CD4-positive, alpha-beta T cell treated with Interleukin-12 subunit alpha and Interleukin-12 subunit beta, for 1 hour (primary cell): ENCODE data around the gene CPAMD8.

Experiments used
- DNase-seq: peaks from one replicate; pipeline ENCODE4 v3.0.0-alpha.2; 2020

Gene CPAMD8

DNA sequence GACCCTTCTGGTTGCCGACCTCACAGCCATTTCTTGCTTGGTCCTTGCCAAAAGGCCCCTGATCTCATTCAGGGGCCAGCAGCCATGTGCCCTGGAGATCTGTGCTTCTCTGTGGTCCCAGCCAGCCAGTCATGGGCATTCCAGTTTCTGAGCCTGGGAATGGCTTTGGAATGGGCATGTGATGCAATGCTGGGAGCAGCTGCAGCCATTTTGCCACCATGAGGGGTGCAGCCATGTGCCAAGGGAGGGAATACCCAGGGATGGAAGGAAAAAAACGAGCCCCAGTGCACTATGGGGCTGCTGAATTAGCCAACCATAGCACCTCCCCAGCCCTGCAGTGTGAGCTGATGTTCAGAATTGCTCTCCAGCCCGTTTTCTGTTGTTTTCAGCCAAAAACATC is 111.5 kb downstream of the CPAMD8 start:
- DNase-seq, result no peak

DNA sequence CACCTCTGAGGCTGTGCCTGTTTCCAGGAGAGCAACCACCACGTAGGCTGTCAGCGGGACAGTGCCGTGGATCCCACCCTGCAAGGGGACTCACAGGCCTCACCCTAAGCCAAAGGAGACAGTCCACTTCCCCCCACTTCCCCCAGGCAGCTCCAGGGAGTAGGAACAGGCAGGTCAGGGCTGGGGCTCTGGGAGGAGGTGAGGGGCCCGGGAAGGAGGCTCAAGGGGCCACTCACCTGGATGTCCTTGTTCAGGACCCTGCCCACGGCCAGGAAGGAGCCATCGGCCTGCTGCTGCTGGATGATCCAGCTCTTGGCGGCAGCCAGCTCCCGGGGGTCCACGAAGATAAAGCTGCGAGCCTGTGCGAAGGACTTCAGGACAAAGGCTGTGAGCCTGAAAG is 112.2 kb downstream of the CPAMD8 start:
- no peak for DNase-seq

DNA sequence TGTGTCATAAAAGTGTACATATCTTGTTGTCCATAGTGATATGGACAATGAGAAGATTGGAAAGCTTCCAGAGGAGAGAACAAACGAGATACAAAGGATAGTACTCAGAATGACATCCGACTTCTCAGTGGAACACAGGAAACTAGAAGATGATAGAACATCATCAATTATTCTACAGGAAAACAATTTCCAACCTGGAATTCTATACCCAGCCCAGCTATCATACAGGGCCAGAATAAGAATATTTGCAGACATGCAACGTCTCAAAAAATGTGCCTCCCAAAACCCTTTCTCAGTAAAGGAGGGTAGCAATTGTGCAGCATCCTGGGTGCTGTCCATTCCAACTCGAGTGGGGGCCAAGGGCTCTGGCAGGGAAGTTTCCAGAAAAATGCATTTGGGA is 113.8 kb downstream of the CPAMD8 start:
- DNase-seq, result no peak

DNA sequence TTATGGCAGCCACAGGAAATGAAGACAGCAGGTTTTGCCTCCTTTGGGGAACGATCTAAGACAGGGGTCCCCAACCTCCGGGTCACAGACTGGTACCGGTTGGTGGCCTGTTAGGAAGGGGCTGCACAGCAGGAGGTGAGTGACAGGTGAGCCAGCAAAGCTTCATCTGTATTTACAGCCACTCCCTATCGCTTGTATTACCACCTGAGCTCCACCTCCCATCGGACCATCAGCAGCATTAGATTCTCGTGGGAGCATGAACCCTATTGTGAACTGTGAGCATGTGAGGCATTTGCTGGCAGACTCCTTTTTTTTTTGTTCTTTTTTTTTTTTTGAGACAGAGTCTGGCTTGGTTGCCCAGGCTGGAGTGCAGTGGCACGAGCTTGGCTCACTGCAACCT is 115.6 kb downstream of the CPAMD8 start:
- no peak for DNase-seq

DNA sequence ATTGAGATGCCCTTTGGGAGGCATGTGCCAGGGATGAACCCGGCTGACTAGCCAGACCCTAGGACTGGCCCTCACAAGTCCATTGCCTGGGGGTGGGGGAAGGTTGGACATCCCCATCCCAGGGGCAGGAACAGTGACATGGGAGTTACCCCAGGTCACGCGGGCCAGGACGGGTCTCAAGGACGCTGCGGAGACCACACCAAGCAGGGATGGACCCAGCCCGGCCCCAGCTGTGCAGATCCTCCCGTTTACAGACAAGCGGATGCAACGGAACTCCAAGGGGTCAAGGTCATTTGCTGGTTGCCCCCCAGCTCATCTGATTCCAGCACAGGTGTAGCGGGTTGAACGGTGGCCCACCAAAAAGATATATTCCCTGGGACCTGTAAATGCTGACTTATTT is 117.9 kb downstream of the CPAMD8 start:
- DNase-seq, result no peak

DNA sequence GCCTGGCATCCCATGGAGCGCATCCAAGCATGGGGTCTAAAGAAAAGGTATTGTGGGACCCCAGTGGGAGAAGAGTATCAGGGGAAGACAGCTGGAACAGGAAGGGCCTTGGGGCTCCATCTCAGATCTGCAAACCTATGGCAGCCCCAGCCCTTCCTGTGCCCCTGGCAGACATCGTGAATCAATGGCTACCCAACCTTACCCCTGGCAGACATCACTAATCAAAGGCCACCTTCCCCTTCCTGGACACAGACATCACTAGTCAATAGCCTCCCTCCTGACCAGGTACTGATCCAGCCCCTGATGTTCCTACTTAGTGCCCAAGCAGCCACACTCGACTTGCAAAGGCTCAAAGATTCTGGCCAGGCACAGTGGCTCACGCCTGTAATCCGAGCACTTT is 122.0 kb downstream of the CPAMD8 start:
- no peak for DNase-seq

DNA sequence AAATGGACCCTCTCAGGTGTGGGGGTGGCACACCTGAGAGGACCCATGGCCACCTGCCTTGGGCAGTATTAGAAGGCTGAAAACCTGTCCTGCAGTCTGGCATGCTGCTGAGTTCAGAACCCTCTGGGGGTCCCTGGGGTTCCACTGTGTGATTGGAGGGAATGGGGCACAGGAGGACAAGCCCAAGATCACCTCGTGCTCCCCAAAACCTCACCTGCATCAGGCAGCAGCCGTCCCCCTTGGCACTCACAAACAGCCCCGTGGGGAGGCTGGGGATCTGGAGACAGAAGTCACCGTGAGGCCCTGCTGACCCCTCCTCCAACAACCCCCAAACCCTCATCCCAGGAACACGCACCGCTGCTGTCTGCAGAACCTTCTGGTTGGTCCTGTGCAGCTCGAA is 123.3 kb downstream of the CPAMD8 start:
- no peak for DNase-seq

DNA sequence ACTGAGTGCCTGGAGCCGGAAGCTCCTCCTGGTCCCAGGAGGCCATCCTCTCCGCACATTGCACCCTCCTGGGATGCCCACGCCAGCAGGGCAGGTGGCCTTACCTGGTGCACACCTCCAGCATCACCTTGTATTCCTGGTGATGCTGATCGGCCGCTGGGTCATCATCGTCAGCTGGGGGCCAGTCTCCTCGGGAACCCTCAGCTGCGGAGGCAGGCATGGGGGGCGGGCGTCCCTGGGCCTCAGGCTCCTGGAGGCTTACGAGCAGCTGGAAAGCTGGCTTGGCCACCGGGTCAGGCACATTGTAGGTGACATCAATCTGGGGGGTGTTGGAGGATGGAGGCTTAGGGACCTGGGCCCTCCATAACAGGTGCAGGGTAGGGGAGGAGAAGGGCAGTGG is 124.1 kb downstream of the CPAMD8 start:
- DNase-seq, result no peak

DNA sequence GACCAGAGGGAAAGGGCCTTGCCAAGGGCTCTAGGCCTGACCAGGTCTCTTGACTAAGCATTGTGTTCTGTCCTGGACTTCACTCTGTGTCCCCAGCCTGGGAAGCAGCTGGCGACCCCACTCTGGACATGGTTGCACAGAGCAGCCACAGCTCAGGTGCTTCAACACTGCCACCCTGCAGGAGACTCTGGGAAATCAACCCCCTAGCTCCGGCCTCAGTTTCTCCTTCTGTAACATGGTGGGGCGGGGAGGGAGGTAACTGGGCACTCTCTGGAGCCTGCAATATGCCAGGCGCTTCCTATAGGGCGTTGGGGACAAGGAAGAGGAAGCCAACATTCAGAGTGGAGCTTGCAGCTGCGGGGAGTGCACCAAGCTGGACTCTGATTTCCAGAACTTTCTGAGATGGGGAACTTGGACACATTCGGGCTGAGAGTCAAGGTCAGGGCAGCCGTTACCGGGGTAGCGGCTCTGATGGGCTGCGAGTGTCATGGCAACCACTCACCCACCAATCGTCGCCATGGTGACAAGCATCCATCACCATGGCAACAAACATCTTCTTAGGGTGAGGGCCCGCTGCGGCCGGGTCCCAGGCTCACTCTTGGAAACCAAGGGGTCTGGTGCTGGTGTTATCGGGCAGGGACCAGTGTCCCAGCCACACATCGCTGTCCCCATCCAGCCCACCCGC is 125.0 kb downstream of the CPAMD8 start:
- DNase-seq, result no peak

DNA sequence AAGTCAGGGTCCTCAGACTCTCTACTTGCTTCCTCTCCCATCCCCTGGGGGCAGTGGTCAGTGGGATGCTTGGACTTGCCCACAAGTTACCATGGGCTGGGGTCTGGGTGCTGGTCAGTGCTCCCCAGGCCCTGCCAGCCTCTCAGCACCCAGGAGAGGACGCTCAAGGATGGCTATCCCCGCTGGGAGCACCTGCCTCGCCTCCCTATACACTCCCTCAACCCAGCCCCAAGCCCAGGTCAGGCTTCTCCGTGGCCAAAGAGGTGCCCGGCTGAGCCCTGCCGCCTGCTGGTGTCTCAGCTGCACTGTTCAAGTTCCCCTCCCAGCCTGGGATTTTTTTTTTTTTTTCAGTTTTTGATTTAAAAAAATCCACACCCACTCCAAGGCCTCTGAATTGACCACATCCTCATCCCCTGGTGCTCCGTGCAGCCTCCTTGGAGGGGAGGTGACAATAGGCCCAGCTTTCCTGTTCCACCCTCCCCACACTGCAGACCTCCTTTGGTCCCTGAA is 127.0 kb downstream of the CPAMD8 start:
- peak; percentile 33 for DNase-seq

DNA sequence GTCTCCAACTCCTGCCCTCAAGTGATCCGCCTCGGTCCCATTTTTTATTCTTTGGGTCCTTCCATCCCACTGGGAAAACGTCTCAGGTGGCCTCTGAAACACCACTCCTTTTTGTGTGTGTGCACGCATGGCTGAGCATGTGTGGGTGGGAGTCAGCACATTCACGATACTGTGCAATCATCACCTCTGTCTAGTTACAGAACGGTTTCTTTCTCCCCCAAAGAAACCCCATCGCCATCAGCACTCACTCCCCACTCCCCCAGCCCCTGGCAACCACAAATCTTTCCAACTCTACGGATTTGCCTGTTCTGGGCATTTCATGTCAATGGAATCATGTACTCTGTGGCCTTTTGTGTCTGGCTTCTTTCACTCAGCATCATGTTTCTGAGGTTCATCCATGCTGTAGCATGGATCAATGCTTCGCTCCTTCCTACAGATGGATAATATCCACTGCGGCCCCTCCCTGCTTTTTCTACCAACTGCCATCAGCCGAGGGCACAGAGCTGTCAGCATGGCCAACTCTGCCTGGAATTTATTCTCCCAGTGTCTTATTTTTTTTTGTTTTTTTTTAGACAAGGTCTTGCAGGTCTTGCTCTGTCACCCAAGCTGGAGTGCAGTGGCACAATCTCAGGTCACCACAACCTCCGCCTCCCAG is 128.1 kb downstream of the CPAMD8 start:
- no peak for DNase-seq

DNA sequence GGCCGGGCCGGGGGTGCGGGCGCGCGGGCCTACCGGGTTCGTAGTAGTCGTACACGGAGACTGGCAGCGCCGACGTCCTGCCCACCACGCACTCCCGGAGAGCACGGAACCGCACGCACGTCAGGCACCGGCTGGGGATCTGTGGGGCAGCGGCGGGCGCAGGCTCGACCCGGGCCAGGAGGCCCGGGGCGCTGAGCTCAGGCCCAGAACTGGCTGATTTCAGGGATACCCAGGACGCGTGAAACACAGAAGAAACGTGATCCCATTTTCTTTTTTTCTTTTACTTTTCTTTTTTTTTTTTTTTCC is 128.8 kb downstream of the CPAMD8 start:
- no peak for DNase-seq

DNA sequence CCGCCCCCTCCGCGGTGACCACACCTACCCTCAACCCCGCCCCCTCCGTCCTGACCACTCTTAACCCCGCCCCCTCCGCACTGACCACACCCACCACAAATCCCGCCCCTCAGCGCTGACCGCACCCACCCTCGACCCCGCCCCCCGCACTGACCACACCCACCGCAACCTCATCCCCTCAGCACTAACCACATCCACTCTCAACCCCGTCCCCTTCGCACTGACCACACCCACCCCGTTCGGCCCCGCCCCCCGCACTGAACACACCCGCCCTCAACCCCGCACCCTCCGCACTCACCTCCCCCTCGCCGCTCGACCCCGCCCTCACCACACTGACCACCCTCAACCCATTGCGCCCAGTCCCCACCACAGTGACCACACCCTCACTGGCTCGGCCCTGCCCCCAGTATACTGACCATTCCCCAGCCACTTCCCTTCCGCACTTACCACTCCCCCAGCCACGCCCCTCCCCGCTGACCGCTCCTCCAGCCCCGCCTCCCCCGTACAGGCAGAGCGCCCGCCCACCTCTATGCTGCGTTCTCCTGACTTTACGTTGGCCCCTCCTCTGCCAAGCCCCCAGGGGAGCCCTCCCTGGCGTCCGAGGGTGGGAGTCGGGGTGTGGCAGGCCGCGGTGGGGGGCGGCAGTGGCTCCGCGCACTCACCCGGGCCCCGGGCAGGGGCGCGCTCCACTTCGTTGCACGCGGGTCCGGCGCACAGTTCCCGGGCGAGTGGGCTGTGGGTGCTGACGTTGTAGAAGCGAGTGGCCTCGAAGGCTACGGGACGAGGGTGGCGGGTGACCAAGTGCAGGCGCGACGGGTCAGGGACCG is 129.4 kb downstream of the CPAMD8 start:
- peak; percentile 75 for DNase-seq

DNA sequence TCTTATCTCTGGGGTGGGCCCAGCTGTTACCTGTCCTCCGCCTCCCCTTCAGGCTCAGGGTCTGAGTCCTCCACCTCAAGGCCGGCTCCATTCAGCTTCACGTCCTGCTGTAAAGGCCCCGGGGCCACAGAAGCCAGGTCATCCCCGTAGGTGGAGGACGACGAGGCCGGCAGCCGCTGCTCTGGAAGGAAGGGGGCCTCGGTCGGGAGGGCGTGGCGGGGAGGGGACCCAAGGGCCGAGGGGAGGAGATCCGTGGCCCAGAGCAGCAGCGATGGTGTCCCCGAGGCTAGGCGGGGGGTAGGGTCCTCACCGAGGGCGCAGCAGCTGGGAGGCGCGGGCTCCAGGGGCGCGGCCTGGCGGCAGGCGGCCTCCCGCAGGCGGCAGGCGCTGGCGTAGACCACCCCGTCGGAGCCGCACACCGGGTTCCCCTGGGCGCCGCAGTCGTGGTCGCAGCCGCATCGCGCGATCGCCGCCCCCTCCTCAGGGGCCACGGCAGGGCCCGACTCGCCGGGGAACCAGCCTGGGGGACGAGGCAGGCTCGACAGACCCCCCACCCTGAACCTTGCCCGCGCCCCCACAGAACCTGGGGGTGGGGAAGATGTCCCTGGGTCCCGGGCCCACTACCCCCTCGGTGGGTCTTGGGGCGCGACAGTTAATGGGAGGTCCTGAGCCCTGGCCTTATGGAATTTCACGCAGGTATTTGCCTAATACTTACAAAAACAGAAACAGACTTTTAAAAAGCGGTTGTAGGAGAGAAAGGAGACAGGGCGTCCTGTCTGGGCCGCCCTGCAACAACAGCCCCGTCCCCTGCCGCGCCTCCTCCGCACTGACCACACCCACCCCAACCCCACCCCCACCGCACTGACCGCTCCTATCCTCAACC is 130.2 kb downstream of the CPAMD8 start:
- no peak for DNase-seq

DNA sequence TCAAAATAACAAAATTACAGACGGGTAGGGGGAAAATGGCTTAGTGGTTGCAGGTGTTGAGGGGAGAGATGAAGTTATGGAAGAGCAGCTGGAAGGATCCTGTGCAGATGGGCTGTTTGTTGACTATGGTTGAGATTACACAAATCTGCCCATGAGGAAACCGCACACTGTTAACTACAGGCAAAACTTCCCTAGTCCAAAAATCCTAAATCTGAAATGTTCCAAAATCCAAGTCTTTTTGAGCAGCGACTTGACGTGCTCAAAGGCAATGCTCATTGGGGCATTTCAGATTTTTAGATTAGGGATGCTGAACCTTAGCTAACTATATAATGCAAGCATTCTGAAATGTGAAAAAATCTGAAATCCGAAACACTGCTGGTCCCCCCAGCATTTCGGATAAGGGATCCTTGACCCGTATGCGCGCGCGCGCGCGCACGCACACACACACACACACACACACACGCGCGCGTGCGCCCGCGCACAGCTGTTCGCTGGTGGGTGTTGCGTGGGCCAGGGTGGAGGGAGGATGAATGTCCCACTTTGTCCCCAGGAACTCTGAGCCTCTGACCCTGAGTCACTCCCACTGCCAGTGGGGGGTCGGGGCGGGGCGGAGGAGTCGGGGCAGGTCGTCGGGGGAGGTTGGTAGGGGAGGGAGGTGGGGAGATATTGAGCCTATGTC is 131.0 kb downstream of the CPAMD8 start:
- no peak for DNase-seq

DNA sequence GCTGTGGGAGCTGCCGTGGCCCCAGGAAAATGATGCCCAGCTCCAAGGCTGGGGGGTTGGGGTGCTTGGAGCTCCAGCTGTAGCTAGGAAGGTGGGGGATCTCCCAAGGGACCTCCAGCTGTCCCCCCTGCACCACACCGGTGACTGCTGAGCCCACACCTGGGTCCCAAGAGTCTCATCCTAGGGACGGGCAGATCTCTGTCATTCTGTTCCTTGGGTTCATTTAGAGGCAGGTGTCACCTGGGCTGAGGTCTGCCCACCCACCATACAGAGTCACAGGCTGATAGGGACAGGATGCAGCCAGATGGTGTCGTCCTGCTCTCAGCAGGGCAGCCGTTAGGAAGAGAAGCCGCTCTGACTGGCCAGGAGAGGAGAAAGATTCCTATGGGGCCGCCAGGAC is 132.5 kb downstream of the CPAMD8 start:
- DNase-seq, result no peak

DNA sequence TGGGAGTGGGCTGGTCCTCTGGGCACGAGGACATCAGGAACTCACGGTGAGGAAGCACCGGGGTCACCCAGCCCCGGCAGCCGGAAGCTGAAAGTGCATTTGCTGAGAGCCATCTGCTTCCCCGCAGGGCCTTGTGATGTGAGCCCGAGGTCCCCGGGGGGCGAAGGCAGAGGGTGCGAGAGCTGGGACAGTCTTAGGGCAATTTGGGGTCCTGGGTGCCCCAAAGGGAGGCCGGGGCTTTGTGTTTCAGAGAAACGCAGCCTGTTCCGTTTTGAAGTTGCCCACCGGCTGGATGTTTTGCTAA is 133.0 kb downstream of the CPAMD8 start:
- DNase-seq, result no peak

DNA sequence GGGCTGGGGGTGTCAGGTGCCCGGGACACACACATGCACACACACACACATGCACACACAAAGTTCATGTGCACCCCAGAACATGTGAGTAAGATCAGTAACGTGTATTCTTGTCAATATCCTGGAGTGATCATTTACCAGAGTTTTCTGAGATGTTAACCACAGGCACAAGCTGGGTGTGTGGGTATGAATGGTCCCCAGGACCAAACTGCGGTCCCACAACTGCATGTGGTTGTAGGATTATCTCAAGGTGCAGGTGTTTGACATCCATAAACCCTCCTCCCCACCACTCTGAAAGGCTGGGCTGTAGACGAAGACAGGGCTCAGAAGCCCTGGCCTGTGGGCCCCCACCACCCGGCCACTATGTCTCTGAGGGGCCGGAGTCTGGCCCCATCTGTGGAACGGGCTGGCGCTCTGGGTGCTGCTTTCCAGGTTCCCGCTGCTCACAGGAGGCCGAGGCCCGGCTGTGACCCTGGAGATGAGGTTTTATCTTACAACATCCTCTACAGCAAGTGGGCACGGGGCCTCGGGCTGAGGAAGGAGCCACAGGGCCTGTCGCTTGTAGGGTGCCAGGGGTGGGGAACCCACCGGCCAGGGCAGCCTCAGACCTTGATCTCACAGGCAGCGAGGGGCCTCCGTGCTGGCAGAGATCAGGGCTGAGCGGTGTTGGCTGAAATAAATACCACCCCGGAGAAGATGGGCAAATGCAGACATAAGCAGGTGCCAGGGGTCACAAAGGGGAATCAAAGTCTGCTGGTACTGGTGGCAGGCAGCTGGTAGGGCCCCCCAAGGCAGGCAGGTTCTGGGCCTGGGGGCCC is 133.5 kb downstream of the CPAMD8 start:
- DNase-seq, result no peak

DNA sequence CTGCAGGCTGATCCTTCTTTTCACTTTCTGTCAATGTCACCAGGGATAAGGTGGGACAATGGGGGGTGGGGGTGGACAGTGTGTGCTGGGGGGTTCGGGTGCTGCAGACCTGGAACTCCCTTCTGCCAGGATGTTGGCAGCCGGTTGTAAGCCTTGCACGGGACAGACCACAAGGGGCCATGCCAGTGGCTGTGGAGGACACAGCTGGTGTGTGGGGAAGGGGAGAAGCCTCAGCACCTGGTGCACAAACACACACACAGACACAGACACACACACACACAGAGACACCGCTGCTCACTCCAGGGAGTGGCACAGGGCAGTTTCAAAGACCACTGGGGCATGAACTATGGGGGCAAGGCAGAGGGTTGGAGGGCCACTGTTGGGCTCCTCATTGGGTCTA is 134.2 kb downstream of the CPAMD8 start:
- no peak for DNase-seq

DNA sequence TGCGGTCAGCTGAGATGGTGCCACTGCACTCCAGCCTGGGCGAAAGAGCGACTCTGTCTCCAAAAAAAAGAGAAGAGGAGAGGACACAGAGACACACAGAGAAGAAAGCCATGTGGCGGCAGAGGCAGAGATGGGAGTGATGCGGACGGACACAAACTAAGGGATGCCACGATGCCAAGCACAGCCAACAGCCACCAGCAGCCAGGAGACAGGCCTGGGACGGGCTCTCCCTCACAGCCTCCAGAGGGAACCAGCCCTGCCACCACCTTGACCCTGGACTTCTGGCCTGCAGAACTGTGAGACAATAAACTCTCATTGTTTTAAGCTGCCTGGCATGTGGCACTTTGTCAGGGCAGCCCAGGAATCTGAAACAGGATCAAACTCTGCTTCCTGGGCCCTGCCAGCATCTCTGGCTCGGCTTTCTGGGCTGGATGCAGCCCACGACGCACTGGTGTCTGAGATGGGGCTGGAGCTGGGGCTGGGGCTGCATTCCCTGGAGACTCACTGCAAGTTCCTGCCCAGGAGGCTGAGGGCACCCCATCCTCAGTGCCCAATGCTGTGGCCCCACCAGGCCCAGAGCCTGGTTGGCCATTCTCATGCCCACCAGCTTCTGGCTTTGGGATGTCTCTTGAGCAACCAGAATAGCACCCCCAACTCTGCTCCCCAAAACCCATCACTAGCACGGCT is 134.8 kb downstream of the CPAMD8 start:
- no peak for DNase-seq
